Muscle layer of colon (tissue), 2 donors: ENCODE measurements around the gene CASKIN2.

Experiments used
- H3K27ac ChIP-seq: one replicate; pipeline ENCODE4 v1.7.0; 2013; ENCODE audit warnings: low read depth, mild to moderate bottlenecking, low read length, moderate library complexity
- H3K27me3 ChIP-seq, 2 donors: one replicate each; pipeline ENCODE4 v1.7.0; 2013; ENCODE audit warnings: low read length in 2 of 2, mild to moderate bottlenecking in 2 of 2; ENCODE audit not compliant: insufficient read depth in 2 of 2, control insufficient read depth in 1 of 2
- H3K36me3 ChIP-seq: one replicate; pipeline ENCODE4 v1.7.0; 2013; ENCODE audit warnings: mild to moderate bottlenecking, low read length; ENCODE audit not compliant: insufficient read depth
- H3K4me1 ChIP-seq: one replicate; pipeline ENCODE4 v1.7.0; 2013; ENCODE audit warnings: mild to moderate bottlenecking, low read length; ENCODE audit not compliant: insufficient read depth
- H3K4me3 ChIP-seq, 2 donors: one replicate each; pipeline ENCODE4 v1.7.0; 2013; ENCODE audit warnings: low read length in 2 of 2, low read depth in 1 of 2, mild to moderate bottlenecking in 1 of 2, moderate library complexity in 1 of 2
- H3K9ac ChIP-seq: one replicate; pipeline ENCODE4 v1.7.0; 2013; ENCODE audit warnings: low read length
- H3K9me3 ChIP-seq: one replicate; pipeline ENCODE4 v1.7.0; 2013; ENCODE audit warnings: mild to moderate bottlenecking, low read length
- donor health status: abdominal sarcoma.
- donor health status: Adenocarcinoma of cecum.

CASKIN2 gene

GRCh38 chr17:75544250-75544649, 28.9 kb upstream of the CASKIN2 start:
- Histone ChIP-seq H3K4me3 (no peak overlapping the region), H3K27ac (no peak overlapping the region), H3K9me3 (no peaks in the 10 kb centered on the region), H3K36me3 (no peaks in the 10 kb centered on the region), H3K4me1 (no peaks in the 10 kb centered on the region), H3K9ac (no peak overlapping the region), H3K27me3 (no peaks in the 10 kb centered on the region)

- no peak overlapping the region for H3K27ac ChIP-seq
- H3K27me3 ChIP-seq, result no peaks in the 10 kb centered on the region
- H3K4me3 ChIP-seq, result no peak overlapping the region
- H3K9ac ChIP-seq, result no peak overlapping the region
- no peaks in the 10 kb centered on the region for H3K36me3 ChIP-seq
- no peaks in the 10 kb centered on the region for H3K4me1 ChIP-seq
- no peaks in the 10 kb centered on the region for H3K9me3 ChIP-seq
Observed at GRCh38 chr17:75542728-75543336, 27.5 kb upstream of the CASKIN2 start.

DNA sequence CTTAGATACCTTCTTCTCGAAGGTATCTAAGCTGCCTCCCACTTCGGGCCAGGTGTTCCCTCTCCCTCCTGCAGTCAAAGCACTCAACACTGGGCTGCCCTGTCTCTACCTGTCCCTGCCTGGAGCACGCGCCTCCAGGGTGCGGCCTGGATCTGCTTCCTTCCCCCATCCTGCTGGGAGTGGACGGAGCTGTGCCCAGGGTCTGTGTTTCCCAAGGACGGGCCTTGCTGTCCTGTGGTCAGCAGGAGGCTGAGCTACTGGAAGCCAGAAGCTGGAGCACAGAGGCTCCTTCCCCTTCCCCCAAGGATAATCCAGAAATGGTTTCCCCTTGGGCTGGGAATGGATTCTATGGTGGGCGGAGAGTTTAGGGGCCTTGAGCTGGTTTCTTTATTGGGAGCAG, 26.9 kb upstream of the CASKIN2 start:
- no peaks in the 10 kb centered on the region for H3K4me1 ChIP-seq
- no peak overlapping the region for H3K27ac ChIP-seq
- H3K27me3 ChIP-seq, result no peaks in the 10 kb centered on the region
- no peaks in the 10 kb centered on the region for H3K36me3 ChIP-seq
- H3K4me3 ChIP-seq, result no peak overlapping the region
- H3K9me3 ChIP-seq, result no peaks in the 10 kb centered on the region
- H3K9ac ChIP-seq, result no peak overlapping the region

- no peaks in the 10 kb centered on the region for H3K4me1 ChIP-seq
Observed at GRCh38 chr17:75540923-75541503, 25.7 kb upstream of the CASKIN2 start.

GRCh38 chr17:75539967-75540729, 24.8 kb upstream of the CASKIN2 start:
- Histone ChIP-seq H3K27me3 (no peaks in the 10 kb centered on the region), H3K9me3 (no peaks in the 10 kb centered on the region), H3K36me3 (no peaks in the 10 kb centered on the region), H3K4me3 (no peak overlapping the region), H3K4me1 (no peaks in the 10 kb centered on the region), H3K9ac (no peak overlapping the region), H3K27ac (no peak overlapping the region)

More at GRCh38 chr17:75540923-75541503, 25.7 kb upstream of the CASKIN2 start:
- Histone ChIP-seq H3K36me3 (no peaks in the 10 kb centered on the region), H3K9ac (no peak overlapping the region), H3K27me3 (no peaks in the 10 kb centered on the region), H3K27ac (no peak overlapping the region), H3K9me3 (no peaks in the 10 kb centered on the region), H3K4me3 (no peak overlapping the region)

GRCh38 chr17:75536366-75536765, 21.0 kb upstream of the CASKIN2 start:
- Histone ChIP-seq H3K27ac (no peak overlapping the region), H3K4me3 (no peak overlapping the region), H3K9ac (no peak overlapping the region), H3K4me1 (no peaks in the 10 kb centered on the region), H3K9me3 (no peaks in the 10 kb centered on the region), H3K27me3 (no peaks in the 10 kb centered on the region), H3K36me3 (no peaks in the 10 kb centered on the region)

GRCh38 chr17:75535871-75536270, 20.5 kb upstream of the CASKIN2 start:
- H3K4me1 ChIP-seq, result no peaks in the 10 kb centered on the region
- H3K9ac ChIP-seq, result no peak overlapping the region
- H3K27ac ChIP-seq, result no peak overlapping the region
- H3K4me3 ChIP-seq, result no peak overlapping the region
- no peaks in the 10 kb centered on the region for H3K9me3 ChIP-seq
- H3K36me3 ChIP-seq, result no peaks in the 10 kb centered on the region
- no peaks in the 10 kb centered on the region for H3K27me3 ChIP-seq

DNA sequence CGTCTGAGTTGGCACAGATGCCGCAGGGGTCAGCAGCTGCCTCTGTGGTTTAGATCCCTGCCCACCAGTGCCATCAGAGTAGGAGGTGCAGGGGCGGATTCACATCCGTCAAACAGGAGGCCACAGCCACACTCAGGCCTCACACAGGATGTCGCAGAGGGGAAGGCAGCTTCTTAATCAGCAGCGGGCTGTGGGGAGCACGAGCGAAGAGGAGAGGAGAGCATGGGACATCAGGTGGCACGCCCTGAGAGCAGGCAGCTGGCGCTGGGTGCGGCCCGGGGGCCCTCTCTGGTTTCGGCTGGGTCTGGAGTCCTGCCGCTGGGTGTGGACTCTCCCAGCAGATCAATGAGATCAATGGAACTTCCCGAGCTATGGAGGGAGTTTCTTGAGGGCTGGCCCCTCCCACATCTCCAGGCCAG, 19.8 kb upstream of the CASKIN2 start:
- H3K9me3 ChIP-seq, result no peaks in the 10 kb centered on the region
- H3K9ac ChIP-seq, result no peak overlapping the region
- H3K36me3 ChIP-seq, result no peaks in the 10 kb centered on the region
- H3K4me3 ChIP-seq, result no peak overlapping the region
- H3K27ac ChIP-seq, result no peak overlapping the region
- H3K4me1 ChIP-seq, result no peaks in the 10 kb centered on the region
- H3K27me3 ChIP-seq, result no peaks in the 10 kb centered on the region

DNA sequence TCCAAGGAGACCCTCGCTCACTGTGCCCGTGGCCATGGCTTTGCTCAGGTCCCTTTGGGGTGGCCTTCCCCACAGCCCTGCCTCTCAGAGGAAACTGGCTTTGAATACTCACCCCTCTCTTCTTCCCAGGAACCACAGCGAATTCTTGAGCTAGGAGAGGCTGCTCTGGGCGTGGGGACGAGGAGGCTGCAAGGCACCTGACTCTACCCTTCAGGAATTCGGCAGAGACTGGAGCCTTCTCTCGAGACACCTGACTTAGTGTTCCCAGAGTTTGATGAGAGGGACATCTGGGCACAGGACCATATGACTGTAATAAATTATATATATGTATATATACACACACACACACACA, 16.4 kb upstream of the CASKIN2 start:
- Histone ChIP-seq H3K9ac (no peak overlapping the region), H3K4me3 (no peak overlapping the region), H3K27ac (no peak overlapping the region), H3K36me3 (no peaks in the 10 kb centered on the region), H3K27me3 (no peaks in the 10 kb centered on the region), H3K9me3 (no peaks in the 10 kb centered on the region), H3K4me1 (no peaks in the 10 kb centered on the region)

- Histone ChIP-seq H3K27ac (no peak overlapping the region), H3K9me3 (no peaks in the 10 kb centered on the region), H3K4me1 (peaks cover 4% of the 10 kb centered on the region), H3K27me3 (peaks cover 0 to 6% of the 10 kb centered on the region in 2 donors), H3K36me3 (no peaks in the 10 kb centered on the region), H3K4me3 (no peak overlapping the region), H3K9ac (no peak overlapping the region)
Observed at GRCh38 chr17:75530837-75531720, 15.7 kb upstream of the CASKIN2 start.

GRCh38 chr17:75526555-75527270, 11.4 kb upstream of the CASKIN2 start:
- Histone ChIP-seq H3K4me1 (peaks cover 4% of the 10 kb centered on the region), H3K4me3 (no peak overlapping the region), H3K9me3 (no peaks in the 10 kb centered on the region), H3K27me3 (peaks cover 0 to 10% of the 10 kb centered on the region in 2 donors), H3K27ac (no peak overlapping the region), H3K36me3 (no peaks in the 10 kb centered on the region), H3K9ac (no peak overlapping the region)
